NCI-H226 (cell line): ENCODE measurements around the gene NFKB2.

Experiments
- DNase-seq: peaks from one replicate; pipeline ENCODE4 v3.0.0-alpha.2; 2015

NFKB2 gene

GRCh38 chr10:102396317-102396650, 779 bp downstream of the NFKB2 start:
- DNase-seq, result no peak

GRCh38 chr10:102396730-102397151, 1.2 kb downstream of the NFKB2 start:
- DNase-seq, result no peak

- no peak for DNase-seq
These were observed 2.0 kb downstream of the NFKB2 start for GRCh38 chr10:102397222-102398171.

GRCh38 chr10:102398172-102399020, 2.9 kb downstream of the NFKB2 start:
- DNase-seq, result no peak

GRCh38 chr10:102399217-102400021, 3.9 kb downstream of the NFKB2 start:
- peak; percentile 82 for DNase-seq

- no peak for DNase-seq
These were observed 4.6 kb downstream of the NFKB2 start for GRCh38 chr10:102400076-102400475.

- no peak for DNase-seq
These were observed 5.3 kb downstream of the NFKB2 start for GRCh38 chr10:102400598-102401341.

GRCh38 chr10:102401342-102401654, 5.8 kb downstream of the NFKB2 start:
- DNase-seq, result no peak

- peak; percentile 95 for DNase-seq
These were observed 6.4 kb downstream of the NFKB2 start for GRCh38 chr10:102401735-102402511.

- no peak for DNase-seq
These were observed 7.0 kb downstream of the NFKB2 start for GRCh38 chr10:102402512-102402896.

GRCh38 chr10:102403115-102403514, 7.6 kb downstream of the NFKB2 start:
- no peak for DNase-seq

GRCh38 chr10:102404361-102405107, 9.0 kb downstream of the NFKB2 start:
- DNase-seq, result no peak

GRCh38 chr10:102405108-102405571, 9.6 kb downstream of the NFKB2 start:
- no peak for DNase-seq

GRCh38 chr10:102405632-102406031, 10.1 kb downstream of the NFKB2 start:
- DNase-seq, result no peak

GRCh38 chr10:102406815-102407214, 11.3 kb downstream of the NFKB2 start:
- DNase-seq, result no peak

- DNase-seq, result no peak
These were observed 12.1 kb downstream of the NFKB2 start for GRCh38 chr10:102407425-102408130.

GRCh38 chr10:102408131-102408727, 12.7 kb downstream of the NFKB2 start:
- no peak for DNase-seq

GRCh38 chr10:102408728-102409603, 13.5 kb downstream of the NFKB2 start:
- DNase-seq, result no peak
